SU-DHL-6 (cell line): ENCODE results near the gene PLCH1.

Experiments
- H2AFZ ChIP-seq: fragments of 200-600 bp; sonication (generic); 2 replicates; pipeline ENCODE4 v1.6.1; 2014; ENCODE audit warnings: low read depth, mild to moderate bottlenecking, moderate library complexity, mixed read lengths, antibody characterized with exemption, low read length; ENCODE audit not compliant: severe bottlenecking
- H3F3A ChIP-seq: fragments of 200-600 bp; shearing (Covaris generic); 2 replicates; pipeline ENCODE4 v1.6.0; 2016; ENCODE audit warnings: antibody characterized with exemption, mild to moderate bottlenecking; ENCODE audit not compliant: insufficient read depth
- H3K27ac ChIP-seq: fragments of 200-600 bp; sonication (generic); 2 replicates; pipeline ENCODE4 v1.5.1; 2016; ENCODE audit warnings: low read depth, mild to moderate bottlenecking, low read length, moderate library complexity, mixed read lengths
- H3K27me3 ChIP-seq: fragments of 200-600 bp; sonication (generic), shearing (Covaris generic); 2 replicates; pipeline ENCODE4 v1.6.0; 2014; ENCODE audit warnings: mild to moderate bottlenecking, low read length
- H3K36me3 ChIP-seq: fragments of 200-600 bp; sonication (generic); 2 replicates; pipeline ENCODE4 v1.6.1; 2014; ENCODE audit warnings: mild to moderate bottlenecking, low read length, mixed read lengths
- H3K4me2 ChIP-seq: fragments of 300-600, 200-600 bp; shearing (Covaris generic), sonication (generic); 2 replicates; pipeline ENCODE4 v1.6.0; 2014; ENCODE audit warnings: low read length, low read depth, mild to moderate bottlenecking; ENCODE audit not compliant: poor library complexity, severe bottlenecking
- H3K4me3 ChIP-seq: fragments of 200-600 bp; sonication (generic); 2 replicates; pipeline ENCODE4 v1.5.1; 2014; ENCODE audit warnings: antibody characterized with exemption, low read length, mild to moderate bottlenecking, mixed read lengths; ENCODE audit not compliant: insufficient read depth, poor library complexity, severe bottlenecking
- H3K79me2 ChIP-seq: fragments of 200-600 bp; sonication (generic); 2 replicates; pipeline ENCODE4 v1.6.1; 2014; ENCODE audit warnings: mild to moderate bottlenecking, low read length, moderate library complexity; ENCODE audit not compliant: insufficient read depth
- H3K9ac ChIP-seq: fragments of 200-600 bp; sonication (generic); 2 replicates; pipeline ENCODE4 v1.7.0; 2014; ENCODE audit warnings: mild to moderate bottlenecking, low read length
- H3K9me2 ChIP-seq: fragments of 200-600 bp; sonication (generic); replicated peaks from 2 replicates; pipeline ENCODE4 v1.6.1; 2014; ENCODE audit warnings: low read length; ENCODE audit not compliant: insufficient read depth
- H3K9me3 ChIP-seq: fragments of 200-600 bp; sonication (generic); 2 replicates; pipeline ENCODE4 v1.6.1; 2014; ENCODE audit warnings: low read length, mixed read lengths; ENCODE audit not compliant: insufficient read depth
- H4K20me1 ChIP-seq: fragments of 200-600 bp; sonication (generic); 2 replicates; pipeline ENCODE4 v1.6.1; 2014; ENCODE audit warnings: low read depth, mild to moderate bottlenecking, antibody characterized with exemption, low read length, moderate library complexity, mixed read lengths
- CTCF ChIP-seq: fragments of 200-600 bp; sonication (generic); IDR thresholded peaks from one replicate; pipeline ENCODE4 v1.5.1; 2017; ENCODE audit warnings: antibody characterized with exemption, mild to moderate bottlenecking, low read length, moderate library complexity; ENCODE audit not compliant: insufficient read depth, poor library complexity, severe bottlenecking
- EZH2phosphoT487 ChIP-seq: fragments of 200-600 bp; sonication (generic), shearing (Covaris generic); conservative IDR thresholded peaks from 2 replicates; pipeline ENCODE4 v1.6.1; 2018; ENCODE audit warnings: mild to moderate bottlenecking, antibody characterized with exemption, low read length, moderate library complexity, mixed read lengths

PLCH1 gene

GRCh38 chr3:155446366-155446765 lies 298.5 kb downstream of the PLCH1 start:
- no peaks in the 10 kb centered on the region for H3K9me3 ChIP-seq
- no peak overlapping the region for H3K27ac ChIP-seq
- no peaks in the 10 kb centered on the region for H3F3A ChIP-seq
- no peak overlapping the region for H3K4me3 ChIP-seq
- no peak overlapping the region for H3K4me2 ChIP-seq
- H3K27me3 ChIP-seq, result no peaks in the 10 kb centered on the region
- no peak overlapping the region for H2AFZ ChIP-seq
- no peaks in the 10 kb centered on the region for H3K9me2 ChIP-seq
- no peak overlapping the region for H3K9ac ChIP-seq
- no peaks in the 10 kb centered on the region for H4K20me1 ChIP-seq
- TF ChIP-seq CTCF (no peak), EZH2phosphoT487 (no peak)
- no peaks in the 10 kb centered on the region for H3K36me3 ChIP-seq
- H3K79me2 ChIP-seq, result no peaks in the 10 kb centered on the region

GRCh38 chr3:155444771-155445170 lies 300.1 kb downstream of the PLCH1 start:
- H3K4me2 ChIP-seq, result no peak overlapping the region
- no peak overlapping the region for H2AFZ ChIP-seq
- no peaks in the 10 kb centered on the region for H3K79me2 ChIP-seq
- H3K9me3 ChIP-seq, result no peaks in the 10 kb centered on the region
- H3K9ac ChIP-seq, result no peak overlapping the region
- no peak for TF ChIP-seq EZH2phosphoT487
- no peak for TF ChIP-seq CTCF
- no peak overlapping the region for H3K27ac ChIP-seq
- no peaks in the 10 kb centered on the region for H3K36me3 ChIP-seq
- H3K4me3 ChIP-seq, result no peak overlapping the region
- H3F3A ChIP-seq, result no peaks in the 10 kb centered on the region
- H3K9me2 ChIP-seq, result no peaks in the 10 kb centered on the region
- no peaks in the 10 kb centered on the region for H3K27me3 ChIP-seq
- no peaks in the 10 kb centered on the region for H4K20me1 ChIP-seq

GRCh38 chr3:155443815-155444214 lies 301.1 kb downstream of the PLCH1 start:
- H3K9me2 ChIP-seq, result no peaks in the 10 kb centered on the region
- no peaks in the 10 kb centered on the region for H3K27me3 ChIP-seq
- no peak overlapping the region for H3K4me3 ChIP-seq
- H3K36me3 ChIP-seq, result no peaks in the 10 kb centered on the region
- H2AFZ ChIP-seq, result no peak overlapping the region
- no peak overlapping the region for H3K4me2 ChIP-seq
- no peaks in the 10 kb centered on the region for H4K20me1 ChIP-seq
- H3K9me3 ChIP-seq, result no peaks in the 10 kb centered on the region
- TF ChIP-seq CTCF (no peak), EZH2phosphoT487 (no peak)
- no peak overlapping the region for H3K27ac ChIP-seq
- no peaks in the 10 kb centered on the region for H3F3A ChIP-seq
- H3K9ac ChIP-seq, result no peak overlapping the region
- no peaks in the 10 kb centered on the region for H3K79me2 ChIP-seq

GRCh38 chr3:155442072-155442471 lies 302.8 kb downstream of the PLCH1 start:
- H3K4me2 ChIP-seq, result no peak overlapping the region
- no peak overlapping the region for H2AFZ ChIP-seq
- H3K9me3 ChIP-seq, result no peaks in the 10 kb centered on the region
- H4K20me1 ChIP-seq, result no peaks in the 10 kb centered on the region
- H3F3A ChIP-seq, result no peaks in the 10 kb centered on the region
- H3K9me2 ChIP-seq, result no peaks in the 10 kb centered on the region
- TF ChIP-seq CTCF (no peak), EZH2phosphoT487 (no peak)
- no peaks in the 10 kb centered on the region for H3K79me2 ChIP-seq
- H3K4me3 ChIP-seq, result no peak overlapping the region
- H3K36me3 ChIP-seq, result no peaks in the 10 kb centered on the region
- H3K9ac ChIP-seq, result no peak overlapping the region
- H3K27ac ChIP-seq, result no peak overlapping the region
- no peaks in the 10 kb centered on the region for H3K27me3 ChIP-seq
